Kidney glomerular epithelial cell (primary cell): ENCODE measurements around the gene MOB2.

Experiments used
- DNase-seq: peaks from one replicate; lab custom pipeline; 2025; lab: John Stamatoyannopoulos, UW

Gene MOB2

DNA sequence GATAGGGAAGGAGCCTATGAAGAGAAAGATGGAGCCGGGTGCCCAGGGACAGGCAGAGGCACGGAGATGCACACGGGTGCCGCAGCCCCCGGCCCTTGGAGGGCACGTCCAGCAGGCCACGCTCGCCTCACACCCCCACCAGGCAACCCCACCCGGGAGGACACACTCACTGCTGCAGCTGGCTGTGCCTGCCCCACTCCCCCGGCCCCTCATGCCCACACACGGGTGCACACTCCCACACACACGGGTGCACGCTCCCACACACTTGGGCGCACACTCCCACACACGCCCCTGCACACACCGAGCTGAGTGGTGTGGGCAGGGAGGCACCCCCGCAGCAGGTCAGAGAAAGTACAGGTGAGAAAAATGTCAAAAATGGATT is 1.1 kb downstream of the MOB2 start:
- DNase-seq: no peak

- no peak for DNase-seq
These were observed 1.7 kb downstream of the MOB2 start for GRCh38 chr11:1484695-1485503.

GRCh38 chr11:1484061-1484671 is 2.4 kb downstream of the MOB2 start:
- no peak for DNase-seq

DNA sequence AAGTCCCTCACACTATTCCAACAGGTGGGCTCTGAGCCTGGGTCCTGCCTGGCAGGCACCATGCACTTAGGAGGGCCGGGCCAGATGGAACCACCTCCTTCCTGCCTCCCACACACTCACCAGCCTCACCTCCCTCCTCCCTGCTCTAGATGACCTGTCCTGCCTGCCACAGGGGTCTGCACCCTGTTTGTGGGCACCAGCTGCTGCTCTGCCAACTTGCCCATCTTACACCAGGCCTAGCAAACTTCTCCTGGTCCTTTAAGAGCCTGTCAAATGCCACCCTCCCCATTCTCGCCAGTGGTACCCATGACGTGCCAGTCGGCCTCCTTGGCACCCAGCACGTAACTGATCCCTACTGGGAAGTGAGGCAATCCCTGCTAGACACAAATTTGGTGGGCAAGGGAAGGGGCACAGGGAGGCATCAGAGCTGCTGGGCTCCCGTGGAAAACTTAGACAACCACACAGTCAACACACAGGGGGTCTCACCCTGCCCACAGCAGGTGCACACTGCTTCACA is 3.1 kb downstream of the MOB2 start:
- DNase-seq: no peak

- DNase-seq: no peak
These were observed 3.8 kb downstream of the MOB2 start for GRCh38 chr11:1482581-1483444.

DNA sequence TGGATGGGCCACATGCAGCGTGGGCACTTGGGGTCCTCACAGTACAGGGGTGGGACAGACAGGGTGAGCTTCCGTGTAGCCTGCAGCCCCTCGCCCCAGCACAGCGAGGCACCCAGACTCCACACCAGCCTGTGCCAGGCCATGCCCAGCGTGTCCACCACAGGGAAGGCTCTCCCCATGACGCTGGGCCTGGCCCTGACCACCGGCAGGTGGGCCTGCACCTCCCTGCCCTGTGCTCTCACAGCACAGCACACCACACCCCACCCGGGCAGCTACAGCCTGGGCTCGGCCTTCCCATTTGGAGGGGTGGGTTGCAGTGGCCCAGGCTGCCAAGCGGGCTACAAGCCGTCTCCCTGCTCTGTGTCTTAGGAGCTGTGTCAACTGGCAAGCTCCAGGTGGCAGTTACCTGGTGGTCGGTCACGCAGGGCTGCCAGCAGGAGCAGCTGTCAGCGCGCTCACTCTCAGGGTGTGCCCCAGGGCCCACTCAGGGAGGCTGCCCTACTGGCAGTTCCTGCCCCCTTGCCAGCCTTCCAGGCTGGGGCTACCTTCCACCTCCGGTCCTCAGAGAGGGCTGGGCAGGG is 4.6 kb downstream of the MOB2 start:
- DNase-seq: no peak

DNA sequence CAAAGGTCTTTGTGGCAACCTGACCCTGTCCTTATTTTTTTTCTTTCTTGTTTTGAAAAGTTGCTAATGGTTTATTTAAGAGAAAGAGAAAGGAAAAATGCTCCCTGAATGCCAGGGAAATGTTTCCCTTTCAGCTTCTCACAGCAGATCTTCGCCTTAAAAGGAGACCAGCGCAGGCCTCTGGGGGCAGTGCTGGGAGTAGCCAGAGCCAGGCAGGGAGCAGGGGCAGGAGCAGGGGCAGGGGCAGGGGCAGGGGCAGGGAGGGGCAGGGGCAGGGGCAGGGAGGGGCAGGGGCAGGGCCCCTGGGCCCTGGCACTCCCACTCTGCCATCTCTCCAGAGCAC is 5.1 kb downstream of the MOB2 start:
- no peak for DNase-seq

- DNase-seq: no peak
These were observed 5.8 kb downstream of the MOB2 start for GRCh38 chr11:1480555-1481482.

GRCh38 chr11:1480191-1480554 is 6.4 kb downstream of the MOB2 start:
- DNase-seq: no peak

GRCh38 chr11:1479678-1480118 is 6.9 kb downstream of the MOB2 start:
- DNase-seq: no peak

- DNase-seq: no peak
These were observed 7.4 kb downstream of the MOB2 start for GRCh38 chr11:1479006-1479677.

DNA sequence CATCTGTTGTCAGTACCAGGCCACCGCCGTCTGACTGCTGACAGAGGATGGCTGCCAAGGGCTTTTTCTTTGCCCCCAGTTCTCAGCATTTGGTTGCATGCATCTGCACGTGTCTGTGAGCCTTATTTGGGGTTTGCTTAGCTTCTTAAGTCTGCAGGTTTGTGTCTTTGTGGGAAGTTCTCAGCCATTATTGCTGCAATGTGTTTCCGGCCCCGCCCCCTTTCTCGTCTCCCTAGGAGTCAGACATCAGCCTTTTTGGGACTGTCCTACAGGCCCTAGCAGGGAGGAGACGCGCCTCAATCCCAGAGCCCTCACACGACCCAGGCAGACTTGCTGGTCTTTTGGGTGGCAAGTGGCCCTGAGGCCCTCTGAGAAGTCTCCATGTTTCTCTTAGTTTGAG is 8.0 kb downstream of the MOB2 start:
- DNase-seq: no peak

GRCh38 chr11:1478011-1478410 is 8.6 kb downstream of the MOB2 start:
- DNase-seq: no peak

- no peak for DNase-seq
These were observed 9.4 kb downstream of the MOB2 start for GRCh38 chr11:1476940-1477736.

DNA sequence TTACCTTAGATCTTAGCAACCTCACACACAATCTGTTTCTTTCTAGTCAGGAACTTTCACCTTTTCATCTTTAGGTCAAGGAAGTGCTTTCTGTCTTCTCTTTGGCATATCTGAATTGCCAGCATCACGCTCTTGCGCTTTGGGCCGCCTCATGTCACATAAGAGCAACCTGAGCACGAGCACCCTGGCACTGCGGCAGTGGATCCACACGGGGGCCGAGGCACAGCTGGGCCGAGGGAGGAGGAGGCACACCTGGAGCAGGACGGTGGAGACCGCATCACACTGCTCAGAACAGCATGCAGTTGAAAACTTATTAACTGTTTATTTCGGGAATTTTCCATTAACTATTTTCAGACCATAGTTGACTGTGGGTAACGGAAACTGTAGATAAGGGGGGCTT is 10.7 kb downstream of the MOB2 start:
- DNase-seq: no peak

DNA sequence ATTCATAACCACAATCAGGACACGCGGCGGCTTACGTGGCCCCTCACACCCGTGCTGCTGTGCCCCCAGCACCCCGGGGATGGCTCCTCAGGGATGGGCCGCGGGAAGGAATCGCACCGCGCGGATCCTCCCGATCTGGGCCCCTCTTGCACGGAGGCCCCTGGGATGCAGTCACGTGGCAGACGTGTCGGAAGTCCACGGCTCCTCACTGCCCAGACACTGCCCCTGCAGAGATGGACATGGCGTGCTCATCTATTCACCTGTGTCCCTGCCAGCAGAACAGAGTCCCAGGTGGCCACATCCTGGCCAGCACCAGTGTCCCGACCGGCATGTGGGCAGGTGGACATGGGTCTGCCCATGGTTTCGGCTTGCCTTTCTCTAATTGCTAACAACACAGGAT is 12.8 kb downstream of the MOB2 start:
- no peak for DNase-seq

DNA sequence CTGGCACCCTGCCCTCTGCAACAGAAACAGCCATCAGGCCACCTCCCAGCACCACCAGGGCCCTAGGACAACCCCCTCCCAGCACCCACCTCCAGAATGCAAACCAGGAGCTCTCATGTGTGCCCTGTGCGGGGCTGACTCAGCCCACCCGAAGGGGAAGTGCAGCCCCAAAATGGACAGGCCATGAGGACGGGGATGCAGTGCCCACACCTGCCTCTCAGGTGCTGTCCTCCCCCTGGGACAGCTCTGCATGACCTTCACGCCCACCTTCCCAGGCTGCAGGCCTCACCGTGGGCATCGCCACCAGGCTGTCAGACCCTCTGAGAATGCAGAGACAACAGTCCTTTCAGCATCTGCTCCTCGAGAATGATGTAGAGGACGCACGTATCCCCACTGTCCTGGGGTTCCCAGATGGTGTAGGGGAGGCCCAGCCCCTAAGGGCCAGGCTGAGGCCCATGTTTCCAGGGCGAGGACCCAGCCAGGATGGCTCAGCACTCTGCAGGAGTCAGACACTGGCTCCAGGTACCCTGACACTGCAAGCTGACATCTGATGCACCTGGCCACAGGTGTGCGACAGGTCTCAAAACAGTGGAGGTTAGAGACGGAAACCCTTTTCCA is 13.5 kb downstream of the MOB2 start:
- no peak for DNase-seq

DNA sequence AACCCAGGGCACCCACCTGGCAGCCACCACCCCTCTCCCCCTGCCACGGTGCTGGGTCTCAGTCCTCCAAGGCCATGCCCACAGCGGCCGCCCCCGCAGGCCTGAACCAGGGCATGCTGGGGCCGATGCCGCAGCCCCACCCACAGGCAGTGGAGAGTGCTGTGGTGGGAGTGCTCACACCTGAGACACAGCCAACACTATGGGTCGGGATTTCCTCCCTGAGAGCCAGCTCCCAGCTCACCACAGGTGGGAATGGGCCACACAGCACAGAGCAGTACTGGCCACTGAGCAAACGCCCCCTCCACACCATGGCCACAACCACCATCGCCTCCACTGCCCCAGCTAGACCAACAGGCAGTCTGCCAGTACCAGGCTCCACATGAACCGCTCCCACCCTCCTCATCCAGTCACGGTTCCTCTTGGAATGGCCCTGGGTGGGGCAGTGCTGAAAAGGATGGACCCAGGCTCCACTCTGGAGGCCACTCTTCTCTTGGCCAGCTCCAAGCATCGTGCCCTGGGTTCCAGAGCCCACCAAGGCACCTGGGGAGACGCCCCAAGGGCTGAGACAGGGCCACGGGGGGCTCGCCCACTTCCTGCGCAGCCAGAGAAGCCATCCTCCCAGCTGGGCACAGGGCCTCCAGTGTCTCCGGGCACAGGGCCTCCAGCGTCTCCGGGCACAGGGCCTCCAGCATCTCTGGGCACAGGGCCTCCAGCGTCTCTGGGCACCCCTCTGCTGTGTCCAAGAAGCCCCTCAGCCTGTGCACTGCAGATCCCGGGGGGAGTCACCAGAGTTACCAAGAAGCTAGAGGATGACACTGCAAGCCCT is 14.2 kb downstream of the MOB2 start:
- DNase-seq: no peak

GRCh38 chr11:1471736-1472135 is 14.8 kb downstream of the MOB2 start:
- DNase-seq: no peak
